Measurements from ENCODE around the gene ZNF107. TPM values are rescaled to one million over a fixed set of nuclear protein-coding genes. Genes with fewer than 3 reads are reported as not detected.

Gene ZNF107
- total and polyA plus RNA-seq, 2 donors (not counting 1 experiment from before 2014, with no cell fraction given) = 22.0 to 70.7 TPM

- no peaks in the 10 kb centered on the region for H3K79me2 ChIP-seq (ENCODE audit: control insufficient read depth, insufficient read depth, low read length)
- H3K4me3 Mint-ChIP-seq = no peak overlapping the region
- no peaks in the 10 kb centered on the region for H3K36me3 ChIP-seq (replicated peaks in 1 of 2; ENCODE audit: control extremely low read depth in 1 of 2, control insufficient read depth in 1 of 2, extremely low read depth in 1 of 2, insufficient read depth in 2 of 2, low read length in 1 of 2)
- no peak for ATAC-seq (ENCODE audit: low read depth)
- H3K4me1 ChIP-seq (ENCODE audit: control insufficient read depth in 2 of 2, insufficient read depth in 2 of 2, low read length in 2 of 2) = no peaks in the 10 kb centered on the region
- H3K27me3 ChIP-seq (replicated peaks in 1 of 4; ENCODE audit: control extremely low read depth in 1 of 4, control insufficient read depth in 3 of 4, insufficient read depth in 4 of 4, low read length in 3 of 4) = no peaks in the 10 kb centered on the region
- no peak overlapping the region for H2AFZ ChIP-seq (ENCODE audit: insufficient read depth, low read depth, low read length, poor library complexity, severe bottlenecking)
- TF ChIP-seq EZH2 (IDR thresholded peaks at IDR 0.05; ENCODE audit: borderline replicate concordance, insufficient read depth, low read depth, low read length, poor library complexity, severe bottlenecking) = no peak
- TF ChIP-seq, protein P1, sequence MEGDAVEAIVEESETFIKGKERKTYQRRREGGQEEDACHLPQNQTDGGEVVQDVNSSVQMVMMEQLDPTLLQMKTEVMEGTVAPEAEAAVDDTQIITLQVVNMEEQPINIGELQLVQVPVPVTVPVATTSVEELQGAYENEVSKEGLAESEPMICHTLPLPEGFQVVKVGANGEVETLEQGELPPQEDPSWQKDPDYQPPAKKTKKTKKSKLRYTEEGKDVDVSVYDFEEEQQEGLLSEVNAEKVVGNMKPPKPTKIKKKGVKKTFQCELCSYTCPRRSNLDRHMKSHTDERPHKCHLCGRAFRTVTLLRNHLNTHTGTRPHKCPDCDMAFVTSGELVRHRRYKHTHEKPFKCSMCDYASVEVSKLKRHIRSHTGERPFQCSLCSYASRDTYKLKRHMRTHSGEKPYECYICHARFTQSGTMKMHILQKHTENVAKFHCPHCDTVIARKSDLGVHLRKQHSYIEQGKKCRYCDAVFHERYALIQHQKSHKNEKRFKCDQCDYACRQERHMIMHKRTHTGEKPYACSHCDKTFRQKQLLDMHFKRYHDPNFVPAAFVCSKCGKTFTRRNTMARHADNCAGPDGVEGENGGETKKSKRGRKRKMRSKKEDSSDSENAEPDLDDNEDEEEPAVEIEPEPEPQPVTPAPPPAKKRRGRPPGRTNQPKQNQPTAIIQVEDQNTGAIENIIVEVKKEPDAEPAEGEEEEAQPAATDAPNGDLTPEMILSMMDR (IDR thresholded peaks at IDR 0.05) = no peak
- POLR2A ChIA-PET = no interaction called here
- H3K27me3 Mint-ChIP-seq = no peaks in the 10 kb centered on the region
- H3K9me3 ChIP-seq (ENCODE audit: control extremely low read depth in 1 of 3, control insufficient read depth in 2 of 3, insufficient read depth in 1 of 3, low read length in 2 of 3) = no peaks in the 10 kb centered on the region
- H3K27ac ChIP-seq (ENCODE audit: low read length in 2 of 2) = no peak overlapping the region
- no peak overlapping the region for H3K27ac Mint-ChIP-seq
- 40% methylated on average over 2 of the region's 3 CpGs for WGBS (ENCODE audit: insufficient coverage)
- no peaks in the 10 kb centered on the region for H3K4me1 Mint-ChIP-seq
- CTCF ChIA-PET = interaction anchor here (0.5 to 1.6 kb wide), 4 partner anchors 9 to 248 kb away, joined by 3 to 4 read pairs (median 3); no protein-coding TSS in a partner anchor
- H3K9me3 Mint-ChIP-seq (ENCODE audit: insufficient read depth) = no peaks in the 10 kb centered on the region
- H3K4me2 ChIP-seq (replicated peaks; ENCODE audit: low read depth, low read length, poor library complexity, severe bottlenecking) = no peak overlapping the region
- no peaks in the 10 kb centered on the region for H4K20me1 ChIP-seq (ENCODE audit: control insufficient read depth, insufficient read depth, low read length, poor library complexity, severe bottlenecking)
- H3K4me3 ChIP-seq (ENCODE audit: control extremely low read depth in 1 of 5, extremely low read depth in 1 of 5, insufficient read depth in 1 of 5, low read depth in 2 of 5, low read length in 4 of 5) = no peak overlapping the region
- no peak for DNase-seq
- no peak overlapping the region for H3K9ac ChIP-seq (ENCODE audit: low read length)
- intact Hi-C loops (cut with micrococcal nuclease) = no loop called here
These were observed 25.4 kb upstream of the ZNF107 start for GRCh38 chr7:64640504-64640903.

- H4K20me1 ChIP-seq (ENCODE audit: control insufficient read depth, insufficient read depth, low read length, poor library complexity, severe bottlenecking) = no peaks in the 10 kb centered on the region
- H3K4me1 ChIP-seq (ENCODE audit: control insufficient read depth in 2 of 2, insufficient read depth in 2 of 2, low read length in 2 of 2) = no peaks in the 10 kb centered on the region
- no peak overlapping the region for H3K9ac ChIP-seq (ENCODE audit: low read length)
- no peak overlapping the region for H3K4me3 ChIP-seq (ENCODE audit: control extremely low read depth in 1 of 5, extremely low read depth in 1 of 5, insufficient read depth in 1 of 5, low read depth in 2 of 5, low read length in 4 of 5)
- H3K79me2 ChIP-seq (ENCODE audit: control insufficient read depth, insufficient read depth, low read length) = no peaks in the 10 kb centered on the region
- Mint-ChIP-seq H3K9me3 (ENCODE audit: insufficient read depth) (no peaks in the 10 kb centered on the region), H3K4me3 (no peak overlapping the region), H3K27ac (no peak overlapping the region), H3K4me1 (no peaks in the 10 kb centered on the region), H3K27me3 (no peaks in the 10 kb centered on the region)
- ATAC-seq (ENCODE audit: low read depth) (no peak), DNase-seq (no peak)
- H2AFZ ChIP-seq (ENCODE audit: insufficient read depth, low read depth, low read length, poor library complexity, severe bottlenecking) = no peak overlapping the region
- TF ChIP-seq, protein P1 (IDR thresholded peaks at IDR 0.05) = no peak
- TF ChIP-seq EZH2 (IDR thresholded peaks at IDR 0.05; ENCODE audit: borderline replicate concordance, insufficient read depth, low read depth, low read length, poor library complexity, severe bottlenecking) = no peak
- CTCF ChIA-PET = no interaction called here
- H3K27me3 ChIP-seq (replicated peaks in 1 of 4; ENCODE audit: control extremely low read depth in 1 of 4, control insufficient read depth in 3 of 4, insufficient read depth in 4 of 4, low read length in 3 of 4) = no peaks in the 10 kb centered on the region
- no peak overlapping the region for H3K27ac ChIP-seq (ENCODE audit: low read length in 2 of 2)
- WGBS (ENCODE audit: insufficient coverage) = 100% methylated on average over 4 of the region's 4 CpGs
- H3K36me3 ChIP-seq (replicated peaks in 1 of 2; ENCODE audit: control extremely low read depth in 1 of 2, control insufficient read depth in 1 of 2, extremely low read depth in 1 of 2, insufficient read depth in 2 of 2, low read length in 1 of 2) = no peaks in the 10 kb centered on the region
- H3K4me2 ChIP-seq (replicated peaks; ENCODE audit: low read depth, low read length, poor library complexity, severe bottlenecking) = no peak overlapping the region
- intact Hi-C loops (cut with micrococcal nuclease) = no loop called here
- no peaks in the 10 kb centered on the region for H3K9me3 ChIP-seq (ENCODE audit: control extremely low read depth in 1 of 3, control insufficient read depth in 2 of 3, insufficient read depth in 1 of 3, low read length in 2 of 3)
- POLR2A ChIA-PET = no interaction called here
These were observed 23.9 kb upstream of the ZNF107 start for GRCh38 chr7:64642046-64642445.

Data from B cell (primary cell).